GM12873 (cell line): Measurements from ENCODE around the gene SLC24A3.

Experiments used
- TF ChIP-seq, protein P1 (sequence below): IDR thresholded peaks from 2 replicates; pipeline ENCODE4 v1.5.1; 2012; ENCODE audit warnings: low read depth, mild to moderate bottlenecking, moderate library complexity, low read length, control low read depth; ENCODE audit not compliant: insufficient read depth; ENCODE audit errors: missing control alignments

The SLC24A3 gene

GRCh38 chr20:19249106-19249879, 36.9 kb downstream of the SLC24A3 start:
- TF ChIP-seq, protein P1, sequence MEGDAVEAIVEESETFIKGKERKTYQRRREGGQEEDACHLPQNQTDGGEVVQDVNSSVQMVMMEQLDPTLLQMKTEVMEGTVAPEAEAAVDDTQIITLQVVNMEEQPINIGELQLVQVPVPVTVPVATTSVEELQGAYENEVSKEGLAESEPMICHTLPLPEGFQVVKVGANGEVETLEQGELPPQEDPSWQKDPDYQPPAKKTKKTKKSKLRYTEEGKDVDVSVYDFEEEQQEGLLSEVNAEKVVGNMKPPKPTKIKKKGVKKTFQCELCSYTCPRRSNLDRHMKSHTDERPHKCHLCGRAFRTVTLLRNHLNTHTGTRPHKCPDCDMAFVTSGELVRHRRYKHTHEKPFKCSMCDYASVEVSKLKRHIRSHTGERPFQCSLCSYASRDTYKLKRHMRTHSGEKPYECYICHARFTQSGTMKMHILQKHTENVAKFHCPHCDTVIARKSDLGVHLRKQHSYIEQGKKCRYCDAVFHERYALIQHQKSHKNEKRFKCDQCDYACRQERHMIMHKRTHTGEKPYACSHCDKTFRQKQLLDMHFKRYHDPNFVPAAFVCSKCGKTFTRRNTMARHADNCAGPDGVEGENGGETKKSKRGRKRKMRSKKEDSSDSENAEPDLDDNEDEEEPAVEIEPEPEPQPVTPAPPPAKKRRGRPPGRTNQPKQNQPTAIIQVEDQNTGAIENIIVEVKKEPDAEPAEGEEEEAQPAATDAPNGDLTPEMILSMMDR = peak; percentile 18

DNA sequence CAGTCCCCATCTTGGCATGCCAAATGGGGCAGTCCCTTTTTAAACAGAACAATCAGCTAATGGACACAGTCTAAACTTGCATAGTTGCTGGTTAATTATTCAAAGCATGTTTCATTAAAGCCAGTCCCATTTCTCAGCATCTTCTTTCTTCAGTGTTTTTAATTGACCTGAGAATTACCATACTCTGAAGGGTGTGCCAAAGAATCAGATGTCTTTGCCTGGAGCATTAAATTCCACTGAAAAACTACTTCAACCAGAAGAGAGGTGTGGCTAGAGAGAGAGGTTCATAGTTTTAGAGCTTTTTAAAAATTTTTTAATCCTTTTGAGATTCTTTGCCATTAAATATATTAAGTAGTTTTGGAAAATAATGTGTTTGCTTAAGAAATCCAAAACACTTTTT, 37.9 kb downstream of the SLC24A3 start:
- TF ChIP-seq, protein P1 = no peak

- TF ChIP-seq, protein P1 = no peak
Observed at GRCh38 chr20:19251506-19251905, 39.1 kb downstream of the SLC24A3 start.

DNA sequence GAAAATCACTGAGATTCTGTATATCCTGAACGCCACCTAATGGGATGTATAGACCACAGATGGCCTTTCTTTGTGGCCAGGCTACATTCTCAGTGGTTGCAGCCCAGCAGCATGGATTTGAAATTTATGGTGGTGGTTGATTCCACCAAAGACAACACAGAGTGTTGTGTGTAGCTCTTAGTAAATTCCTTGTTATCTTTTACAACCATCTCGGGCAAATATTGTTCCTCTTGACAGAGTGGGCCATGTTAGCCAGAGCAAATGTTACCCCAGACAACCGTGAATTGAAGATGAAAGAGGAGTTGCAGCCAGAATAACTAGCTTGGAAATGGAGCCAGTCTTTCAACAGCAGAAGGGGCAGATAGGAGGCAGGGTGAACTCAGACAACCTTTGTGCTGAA, 39.5 kb downstream of the SLC24A3 start:
- TF ChIP-seq, protein P1 = no peak

DNA sequence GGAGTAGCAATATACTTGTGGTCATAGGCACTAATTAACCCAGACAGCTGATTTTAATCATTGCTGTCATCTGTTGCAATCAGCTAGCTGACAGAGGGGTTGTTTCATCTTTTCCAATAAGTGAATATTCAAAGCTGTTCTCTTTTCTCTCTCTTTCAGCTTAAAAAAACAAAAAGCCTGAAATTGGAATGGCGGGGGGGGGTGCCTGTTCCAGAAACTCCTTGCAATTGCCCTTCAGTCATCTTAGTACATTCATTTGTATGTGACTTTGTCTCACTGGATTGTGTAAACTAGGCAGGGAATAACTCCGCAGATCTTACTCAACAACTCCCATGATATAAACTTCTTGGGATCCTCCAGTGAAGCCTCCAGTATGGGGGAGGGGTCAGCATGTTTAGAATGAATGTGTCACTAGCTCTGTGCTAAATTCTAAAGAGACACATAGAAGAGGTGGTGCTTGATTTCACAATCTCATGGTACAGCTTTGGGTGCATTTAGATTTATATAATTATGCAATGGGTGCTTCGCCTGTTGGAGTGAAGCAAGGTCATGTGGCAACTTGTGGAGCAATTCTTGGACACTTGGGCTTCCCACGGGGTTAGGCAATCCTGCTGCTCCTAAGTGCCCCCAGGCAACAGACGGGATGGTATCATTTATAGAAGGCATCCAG, 40.1 kb downstream of the SLC24A3 start:
- TF ChIP-seq, protein P1 = no peak

GRCh38 chr20:19253316-19253715, 40.9 kb downstream of the SLC24A3 start:
- TF ChIP-seq, protein P1 = no peak
